Hematopoietic multipotent progenitor cell treated with erythropoietin and hydrocortisone succinate and interleukin-3 and kit ligand, for 6 days (in vitro differentiated cells): ENCODE results near the gene PPP2R5C.

Experiments used
- DNase-seq: peaks from one replicate; pipeline ENCODE4 v3.0.0-alpha.2; 2015

The PPP2R5C gene

DNA sequence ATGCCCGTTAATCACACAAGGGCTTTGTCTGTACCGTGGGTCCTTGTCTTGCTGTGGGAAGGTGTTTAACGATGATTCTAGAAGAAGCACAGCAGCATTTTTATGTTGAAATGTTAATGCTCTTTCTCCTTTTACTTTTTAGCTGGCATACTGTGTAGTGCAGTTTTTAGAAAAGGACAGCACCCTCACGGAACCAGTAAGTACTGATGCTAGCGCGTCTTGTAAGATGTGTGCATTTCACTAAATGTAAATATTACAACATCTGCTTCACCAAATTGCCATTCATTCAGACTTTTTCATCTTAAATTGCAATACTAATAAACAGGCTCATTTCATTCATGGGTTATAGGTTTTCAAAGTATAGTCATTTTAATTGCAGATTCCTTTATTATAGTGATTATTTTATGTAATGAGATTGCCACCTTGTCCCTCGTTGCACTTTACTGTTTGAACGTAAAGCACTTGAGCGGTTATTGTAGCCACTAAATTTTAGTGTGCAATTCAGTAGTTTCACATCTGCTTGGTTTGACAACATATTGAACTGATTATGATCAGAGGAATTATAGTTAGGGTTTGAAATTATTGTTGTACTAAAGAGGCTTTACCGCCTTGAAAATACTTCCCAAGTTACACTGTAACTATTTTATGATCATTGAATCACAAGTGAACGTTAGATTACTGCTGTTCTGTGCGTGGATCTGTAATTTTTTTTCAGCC, 133.0 kb downstream of the PPP2R5C start:
- no peak for DNase-seq

DNA sequence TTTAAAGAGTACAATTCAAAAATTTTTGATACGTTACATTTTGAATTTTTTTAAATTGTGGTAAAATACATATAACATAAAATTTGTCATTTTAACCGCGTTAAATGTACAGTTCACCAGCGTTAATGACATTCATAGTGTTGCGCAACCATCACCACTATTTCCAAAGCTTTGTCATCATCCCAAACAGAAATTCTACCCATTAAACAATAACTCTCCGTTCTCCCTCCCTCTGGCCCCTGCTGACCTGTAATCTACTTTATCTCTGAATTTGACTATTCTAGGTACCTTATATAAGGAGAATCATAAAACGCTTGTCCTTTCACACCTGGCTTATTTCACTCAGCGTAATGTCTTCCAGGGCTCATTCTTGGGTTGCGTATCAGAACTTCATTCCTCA, 133.7 kb downstream of the PPP2R5C start:
- DNase-seq, result no peak

DNA sequence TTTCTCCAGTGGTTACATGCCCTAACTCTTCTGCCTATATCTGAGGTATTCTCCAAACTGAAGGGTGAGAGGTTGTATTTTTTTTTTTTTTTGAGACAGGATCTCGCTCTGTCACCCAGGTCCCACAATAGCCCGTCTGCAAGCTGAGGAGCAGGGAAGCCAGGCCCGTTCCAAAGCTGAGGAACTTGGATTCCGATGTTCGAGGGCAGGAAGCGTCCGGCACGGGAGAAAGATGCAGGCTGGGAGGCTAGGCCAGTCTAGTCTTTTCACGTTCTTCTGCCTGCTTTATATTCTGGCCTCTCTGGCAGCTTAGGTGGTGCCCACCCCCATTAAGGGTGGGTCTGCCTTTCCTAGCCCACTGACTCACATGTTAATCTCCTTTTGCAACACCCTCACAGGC, 135.8 kb downstream of the PPP2R5C start:
- no peak for DNase-seq

DNA sequence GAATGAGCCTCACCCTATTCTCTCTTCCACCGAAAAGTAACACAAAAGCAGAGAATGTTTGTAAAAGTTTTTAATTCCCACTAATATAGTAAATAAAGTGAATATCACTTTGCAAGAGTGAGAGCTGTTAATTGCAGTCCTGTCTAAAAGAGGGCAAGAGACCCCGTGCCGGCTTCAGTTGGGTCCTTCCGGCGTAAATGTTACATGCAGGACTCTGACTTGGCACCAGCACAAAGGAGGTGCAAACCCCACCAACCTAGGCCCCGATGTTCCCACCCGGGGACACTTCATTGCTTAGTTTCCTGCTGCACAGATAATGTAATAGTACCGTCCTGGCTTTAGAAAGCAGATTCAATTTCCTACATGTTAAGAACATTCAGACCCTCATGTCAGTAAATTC, 136.9 kb downstream of the PPP2R5C start:
- DNase-seq, result no peak

- DNase-seq, result no peak
These were observed 137.8 kb downstream of the PPP2R5C start for GRCh38 chr14:101899263-101899662.

GRCh38 chr14:101900253-101900652, 138.7 kb downstream of the PPP2R5C start:
- no peak for DNase-seq

GRCh38 chr14:101903111-101903561, 141.6 kb downstream of the PPP2R5C start:
- no peak for DNase-seq

GRCh38 chr14:101905614-101906013, 144.1 kb downstream of the PPP2R5C start:
- no peak for DNase-seq

GRCh38 chr14:101906645-101907044, 145.1 kb downstream of the PPP2R5C start:
- DNase-seq, result no peak

DNA sequence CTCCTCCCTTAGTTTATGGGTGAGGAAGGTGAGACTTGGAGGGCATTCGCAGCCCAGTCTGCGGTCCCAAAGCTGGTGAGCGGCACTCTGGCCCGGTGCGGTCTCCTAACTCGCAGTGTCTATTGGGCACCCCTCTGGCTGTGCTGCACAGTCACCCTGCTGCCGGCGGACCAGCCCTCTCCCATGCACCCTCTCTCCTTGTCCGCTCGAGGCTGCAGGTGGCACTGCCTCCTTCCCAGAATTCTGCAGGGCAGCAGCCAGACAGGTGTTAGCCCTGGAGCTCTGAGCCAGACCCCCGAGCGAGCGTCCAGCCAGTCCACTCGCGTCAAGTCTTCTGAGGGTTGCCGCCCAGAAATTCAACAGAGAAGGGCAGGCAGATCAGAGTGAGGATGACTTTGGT, 146.1 kb downstream of the PPP2R5C start:
- DNase-seq, result no peak

GRCh38 chr14:101908795-101909194, 147.3 kb downstream of the PPP2R5C start:
- DNase-seq, result no peak

GRCh38 chr14:101909371-101910096, 148.0 kb downstream of the PPP2R5C start:
- DNase-seq, result no peak

DNA sequence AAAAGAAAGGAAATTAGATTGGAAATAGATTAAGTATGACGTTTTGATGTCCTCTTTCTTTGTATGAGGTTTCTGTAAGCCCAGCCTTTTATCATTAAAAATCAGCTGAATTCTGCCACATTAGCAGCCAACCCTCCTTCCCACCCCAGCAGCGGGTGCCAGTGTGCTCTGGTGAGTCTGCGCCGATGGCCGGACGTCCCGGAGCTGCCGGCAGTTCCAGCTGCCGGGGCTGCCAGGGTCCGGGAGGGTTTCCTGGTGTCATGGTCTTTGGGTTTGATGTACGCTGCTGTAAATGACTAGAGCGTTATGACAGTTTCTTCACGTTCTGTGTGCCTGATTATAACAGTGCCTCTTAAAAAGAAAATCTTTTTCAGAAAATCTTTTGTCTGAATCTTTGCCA, 151.3 kb downstream of the PPP2R5C start:
- DNase-seq, result no peak

DNA sequence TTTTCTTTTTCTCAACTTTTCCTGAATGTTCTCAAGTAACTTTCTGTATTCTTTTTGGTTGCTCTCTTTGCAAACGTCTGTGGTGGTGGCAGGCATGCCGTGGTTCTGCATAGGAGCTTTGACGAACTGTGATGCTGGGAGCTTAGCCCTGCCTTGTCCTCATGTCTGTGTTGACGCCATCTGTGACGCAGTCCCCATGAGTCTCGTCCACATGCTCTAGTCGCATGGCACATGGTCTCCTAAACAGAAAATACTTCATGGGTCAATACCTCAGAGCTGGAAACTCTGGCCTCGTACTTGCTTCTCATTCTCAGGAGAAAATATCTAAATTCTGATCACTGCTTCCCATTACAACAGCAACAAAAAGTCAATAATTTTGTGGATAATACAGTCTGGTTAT, 152.6 kb downstream of the PPP2R5C start:
- DNase-seq, result no peak

GRCh38 chr14:101915871-101916815, 154.6 kb downstream of the PPP2R5C start:
- no peak for DNase-seq

DNA sequence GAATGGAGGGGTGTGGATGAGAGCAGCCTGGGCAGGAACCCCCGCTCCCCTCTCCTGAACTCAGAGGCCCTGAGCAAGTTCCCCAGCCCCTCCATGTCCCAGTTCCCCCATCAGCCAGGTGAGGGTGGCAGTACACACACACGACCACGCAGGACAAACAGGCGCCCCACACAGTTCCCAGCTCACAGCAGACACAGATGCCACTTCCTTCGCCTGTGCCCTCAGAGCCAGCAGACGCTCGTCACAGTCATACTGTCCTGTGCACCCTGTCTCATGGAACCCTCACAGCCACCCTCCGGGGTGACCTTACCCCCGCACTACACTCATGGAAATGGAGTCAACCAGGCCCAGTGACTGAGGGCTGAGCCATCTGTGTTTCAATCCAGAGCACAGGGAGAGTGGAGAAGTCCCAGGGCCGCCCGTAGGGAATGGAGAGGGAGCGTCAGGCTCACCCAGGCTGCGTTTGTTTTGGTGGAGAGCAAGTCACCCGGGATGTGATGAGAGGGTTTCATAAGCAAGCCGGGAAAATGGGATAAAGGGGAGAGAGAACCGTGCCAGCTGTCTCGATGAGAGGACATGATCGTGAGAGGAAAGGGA, 155.4 kb downstream of the PPP2R5C start:
- DNase-seq, result no peak

- no peak for DNase-seq
These were observed 156.0 kb downstream of the PPP2R5C start for GRCh38 chr14:101917413-101918017.

DNA sequence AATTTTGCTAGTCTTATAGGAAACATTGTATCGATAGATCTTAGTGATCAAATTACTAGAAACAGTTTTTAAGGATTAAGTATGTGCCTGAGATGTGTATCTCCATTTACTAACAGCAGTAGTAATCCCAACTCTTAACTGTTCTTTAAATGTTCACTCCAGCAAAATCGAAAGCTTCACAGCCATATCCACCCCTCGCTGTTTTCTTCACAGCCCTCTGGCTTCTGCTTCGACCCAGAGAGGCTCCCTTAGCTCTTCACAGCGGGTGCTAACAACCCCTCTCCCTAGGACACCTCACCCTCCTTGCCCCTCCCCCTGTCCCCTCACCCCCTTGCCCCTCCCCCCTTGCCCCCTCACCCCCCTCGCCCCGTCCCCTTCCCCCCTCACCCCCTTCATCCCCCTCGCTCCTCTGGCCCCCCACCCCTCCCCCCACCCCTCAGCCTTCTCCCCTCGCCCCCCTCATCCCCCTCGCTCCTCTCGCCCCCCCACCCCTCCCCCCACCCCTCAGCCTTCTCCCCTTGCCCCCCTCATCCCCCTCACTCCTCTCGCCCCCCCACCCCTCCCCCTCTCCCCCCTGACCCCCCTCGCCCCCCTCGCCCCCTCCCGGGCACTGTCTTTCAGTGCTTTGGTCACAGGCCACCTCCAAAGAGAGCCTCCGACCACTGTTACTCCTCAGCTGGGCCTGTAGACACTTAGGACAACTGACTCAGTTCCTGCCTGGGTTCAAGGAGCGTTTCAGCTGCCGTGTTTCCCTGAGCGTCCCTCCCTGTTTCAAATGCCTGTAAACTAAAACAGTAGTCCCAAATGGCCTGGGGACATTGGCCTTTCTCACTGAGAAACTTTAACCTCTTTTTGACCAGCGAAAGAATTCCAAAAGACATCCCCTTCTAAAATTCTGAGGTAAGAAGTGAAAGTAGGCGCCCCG, 156.8 kb downstream of the PPP2R5C start:
- DNase-seq, result no peak

DNA sequence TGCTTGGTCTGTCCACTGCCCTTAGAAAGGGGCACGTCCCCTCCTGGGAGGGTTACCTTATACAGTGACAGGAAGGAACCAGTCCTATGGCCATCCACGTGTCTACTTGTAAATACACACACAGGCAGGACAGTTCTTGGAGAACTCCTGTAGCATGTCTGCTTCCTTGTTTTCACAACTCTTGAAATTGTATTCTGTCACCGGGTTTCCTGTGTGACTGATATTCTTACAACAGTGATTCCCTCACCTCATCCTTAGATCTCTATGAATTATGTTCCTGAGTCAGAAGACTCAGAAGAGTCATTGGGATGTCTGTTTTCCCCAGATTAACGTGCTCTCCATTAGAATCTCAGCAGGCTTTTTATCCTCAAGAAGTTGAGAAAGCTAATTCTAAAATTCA, 158.8 kb downstream of the PPP2R5C start:
- no peak for DNase-seq

DNA sequence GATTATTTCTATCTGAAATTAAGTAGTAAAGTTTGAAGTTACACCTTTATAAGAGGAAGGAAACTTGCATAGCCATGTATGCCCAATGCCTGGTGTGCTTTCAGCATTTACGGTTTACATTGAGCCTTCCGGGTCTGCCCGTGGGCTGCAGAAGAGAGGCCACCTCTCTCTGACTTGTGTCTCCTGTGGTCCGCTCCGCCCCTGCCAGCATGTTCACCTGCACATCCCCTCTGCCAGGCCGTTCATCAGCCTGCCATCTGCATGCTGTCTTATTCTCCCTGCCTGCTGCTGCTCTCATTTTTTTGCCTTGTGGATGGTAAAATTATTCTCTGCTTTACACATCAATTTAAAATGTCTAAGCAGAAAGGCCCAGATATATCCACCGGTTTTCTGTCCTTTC, 161.4 kb downstream of the PPP2R5C start:
- DNase-seq, result no peak

GRCh38 chr14:101925152-101925551, 163.6 kb downstream of the PPP2R5C start:
- DNase-seq, result no peak
